Cardiac muscle cell (in vitro differentiated cells and primary cell): ENCODE data around the gene NNMT. TPM values are rescaled to one million over a fixed set of nuclear protein-coding genes. Genes with fewer than 3 reads are reported as not detected.
A peak's percentile ranks its signal among the peaks of the same experiment; 100 is the strongest.

Experiments
- DNase-seq, 2 donors: peaks; one replicate each; pipeline versions ENCODE4 v3.0.0 to v3.0.0-alpha.2; 2010 to 2017; ENCODE audit warnings: low read depth in 1 of 2, low spot score in 1 of 2
- H3K27ac ChIP-seq: fragments of 200-600 bp; sonication (generic); 2 replicates; pipeline ENCODE4 v1.5.1; 2016
- H3K27me3 ChIP-seq: fragments of 200-600 bp; sonication (generic); 2 replicates; pipeline ENCODE4 v1.6.0; 2016; ENCODE audit warnings: control low read depth
- H3K36me3 ChIP-seq: fragments of 200-600 bp; sonication (generic); 2 replicates; pipeline ENCODE4 v1.5.1; 2016; ENCODE audit warnings: control low read depth
- H3K4me1 ChIP-seq: fragments of 200-600 bp; sonication (generic); 2 replicates; pipeline ENCODE4 v1.8.1; 2017; ENCODE audit warnings: low read depth, mild to moderate bottlenecking, mixed run types
- H3K4me3 ChIP-seq: fragments of 200-600 bp; sonication (generic); 2 replicates; pipeline ENCODE4 v1.5.1; 2016; ENCODE audit warnings: mild to moderate bottlenecking
- H3K9me3 ChIP-seq: fragments of 200-600 bp; sonication (generic); 2 replicates; pipeline ENCODE4 v1.5.1; 2017; ENCODE audit warnings: low read depth, mild to moderate bottlenecking, control low read depth
- polyA plus RNA-seq: library from polyadenylated mRNA; unstranded; fragments of >200 nt; fragmentation: Nextera tagmentation; extraction: Ambion mirVana; gene quantifications from 2 replicates; pipeline ENCODE4 v1.2.1, GENCODE V29; 2016
- total RNA-seq: library from RNA; depleted of rRNA; stranded (reverse); fragments of >200 nt; gene quantifications from 2 replicates; pipeline ENCODE4 v1.2.3, GENCODE V29; 2016
- TF ChIP-seq, protein P1 (sequence below): IDR thresholded peaks from 2 replicates; pipeline ENCODE4 v1.5.1; 2012; ENCODE audit warnings: low read depth, mild to moderate bottlenecking, low read length

NNMT gene
- total and polyA plus RNA-seq, 2 experiments from 2014 or later = 2.0 TPM; not detected in 1

DNA sequence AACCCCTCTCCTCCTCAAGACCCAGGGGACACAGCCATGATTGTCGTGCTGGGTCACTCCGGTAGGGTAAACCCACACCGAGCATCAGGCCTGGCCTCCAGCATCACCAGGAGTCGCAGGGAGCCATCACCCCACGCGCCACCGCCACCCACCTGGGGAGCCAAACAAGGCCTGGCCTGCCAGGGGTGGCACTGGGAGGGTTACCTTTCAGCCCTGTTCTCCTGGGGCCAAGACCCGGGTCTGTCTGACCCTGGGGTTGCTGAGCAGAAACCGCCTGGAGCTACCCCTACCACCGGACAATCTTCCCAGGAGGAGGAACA is 39.3 kb upstream of the NNMT start:
- Histone ChIP-seq H3K4me1 (peaks cover 38% of the 10 kb centered on the region), H3K4me3 (no peak overlapping the region), H3K9me3 (no peaks in the 10 kb centered on the region), H3K27me3 (no peaks in the 10 kb centered on the region), H3K36me3 (no peaks in the 10 kb centered on the region), H3K27ac (no peak overlapping the region)
- no peak for DNase-seq
- TF ChIP-seq, protein P1, sequence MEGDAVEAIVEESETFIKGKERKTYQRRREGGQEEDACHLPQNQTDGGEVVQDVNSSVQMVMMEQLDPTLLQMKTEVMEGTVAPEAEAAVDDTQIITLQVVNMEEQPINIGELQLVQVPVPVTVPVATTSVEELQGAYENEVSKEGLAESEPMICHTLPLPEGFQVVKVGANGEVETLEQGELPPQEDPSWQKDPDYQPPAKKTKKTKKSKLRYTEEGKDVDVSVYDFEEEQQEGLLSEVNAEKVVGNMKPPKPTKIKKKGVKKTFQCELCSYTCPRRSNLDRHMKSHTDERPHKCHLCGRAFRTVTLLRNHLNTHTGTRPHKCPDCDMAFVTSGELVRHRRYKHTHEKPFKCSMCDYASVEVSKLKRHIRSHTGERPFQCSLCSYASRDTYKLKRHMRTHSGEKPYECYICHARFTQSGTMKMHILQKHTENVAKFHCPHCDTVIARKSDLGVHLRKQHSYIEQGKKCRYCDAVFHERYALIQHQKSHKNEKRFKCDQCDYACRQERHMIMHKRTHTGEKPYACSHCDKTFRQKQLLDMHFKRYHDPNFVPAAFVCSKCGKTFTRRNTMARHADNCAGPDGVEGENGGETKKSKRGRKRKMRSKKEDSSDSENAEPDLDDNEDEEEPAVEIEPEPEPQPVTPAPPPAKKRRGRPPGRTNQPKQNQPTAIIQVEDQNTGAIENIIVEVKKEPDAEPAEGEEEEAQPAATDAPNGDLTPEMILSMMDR = no peak

DNA sequence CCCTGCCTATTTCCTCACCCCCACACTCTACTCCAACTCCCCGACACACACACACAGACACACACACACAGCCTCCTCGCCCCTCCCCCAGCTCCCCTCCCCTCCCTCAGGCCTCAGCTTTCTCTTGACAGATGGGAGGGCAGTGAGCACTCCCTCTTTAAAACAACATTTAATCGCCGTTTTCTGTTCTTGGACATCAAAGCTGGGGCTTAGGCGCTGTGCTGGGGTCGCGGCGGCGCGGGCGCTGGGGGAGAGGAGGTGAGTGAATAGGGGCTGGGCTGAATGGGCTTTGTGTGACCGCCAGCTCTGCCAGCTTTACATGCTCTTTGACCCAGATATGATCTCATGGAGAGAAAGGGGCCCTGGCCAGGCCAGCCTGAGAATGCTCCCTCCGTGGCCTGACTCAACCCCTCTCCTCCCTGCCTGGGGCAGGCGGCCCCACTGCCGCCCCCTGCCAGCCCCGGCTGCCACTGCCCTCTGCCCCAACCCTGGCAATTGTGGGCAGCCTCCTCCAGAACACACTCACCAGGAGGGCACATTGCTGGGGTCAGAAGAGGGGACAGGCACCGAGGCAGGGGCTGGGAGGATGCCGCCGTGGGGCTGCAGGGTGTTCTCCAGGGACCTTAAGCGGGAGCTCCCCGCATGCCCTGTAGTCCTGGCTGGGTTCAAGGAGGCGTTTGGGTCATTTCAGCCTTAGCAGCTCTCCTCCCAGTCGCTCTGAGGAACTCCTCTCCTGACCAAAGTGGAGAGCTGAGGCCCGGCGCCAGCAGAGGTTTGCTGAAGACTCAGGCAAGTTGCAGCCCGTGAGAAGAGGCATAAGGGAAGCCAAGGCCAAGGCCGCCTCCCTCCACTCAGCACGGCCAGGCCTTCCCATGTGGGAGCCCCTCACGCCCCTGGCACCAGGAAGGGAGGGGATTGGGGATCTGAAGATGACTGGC is 38.3 kb upstream of the NNMT start:
- TF ChIP-seq, protein P1 = peak; percentile 46
- Histone ChIP-seq H3K27ac (no peak overlapping the region), H3K36me3 (no peaks in the 10 kb centered on the region), H3K27me3 (no peaks in the 10 kb centered on the region), H3K4me1 (peaks cover 38% of the 10 kb centered on the region), H3K4me3 (no peak overlapping the region), H3K9me3 (no peaks in the 10 kb centered on the region)
- peak; percentile 43 to 69 for DNase-seq

DNA sequence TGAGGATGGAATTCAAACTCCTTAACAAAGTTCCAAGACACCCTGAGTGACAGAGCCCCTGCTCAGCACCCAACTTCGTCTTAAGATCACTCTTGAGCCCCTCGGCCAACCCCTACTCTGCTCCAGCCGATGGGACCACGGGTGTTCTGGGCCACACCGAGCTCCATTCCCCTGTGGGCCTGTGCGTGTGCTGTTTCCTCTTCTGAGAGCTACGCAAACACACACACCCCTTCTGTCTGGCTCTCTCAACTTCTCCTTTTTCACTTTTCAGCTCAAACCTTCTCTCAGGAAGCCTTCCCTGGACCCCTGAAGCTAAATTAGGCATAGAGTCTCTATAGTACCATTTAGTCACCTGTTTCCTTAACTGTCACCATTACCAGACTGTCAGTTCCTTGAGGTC is 37.5 kb upstream of the NNMT start:
- DNase-seq = no peak
- H3K4me3 ChIP-seq = no peak overlapping the region
- no peaks in the 10 kb centered on the region for H3K27me3 ChIP-seq
- no peak overlapping the region for H3K27ac ChIP-seq
- TF ChIP-seq, protein P1 = no peak
- H3K36me3 ChIP-seq = no peaks in the 10 kb centered on the region
- peaks cover 45% of the 10 kb centered on the region for H3K4me1 ChIP-seq
- H3K9me3 ChIP-seq = no peaks in the 10 kb centered on the region

DNA sequence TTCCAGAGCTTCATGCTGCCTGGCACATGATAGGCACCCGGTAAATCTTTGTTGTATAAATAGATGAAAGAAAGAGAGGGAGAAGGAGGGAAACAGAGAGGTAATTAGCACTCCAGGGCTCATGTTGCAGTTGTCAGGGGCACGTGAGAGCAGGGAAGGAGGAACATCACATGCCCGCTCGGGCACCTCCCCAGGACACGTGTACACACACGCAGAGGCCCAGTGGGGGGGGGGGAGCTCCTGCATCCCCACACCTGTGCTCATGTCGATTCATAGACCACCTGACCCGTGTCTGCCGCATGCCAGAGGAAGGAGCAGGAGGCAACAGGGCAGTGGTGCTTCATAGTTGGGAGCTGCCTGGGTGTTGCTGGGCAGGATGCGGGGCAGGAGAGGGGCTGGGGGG is 37.1 kb upstream of the NNMT start:
- no peaks in the 10 kb centered on the region for H3K27me3 ChIP-seq
- no peak overlapping the region for H3K4me3 ChIP-seq
- no peak overlapping the region for H3K27ac ChIP-seq
- TF ChIP-seq, protein P1 = no peak
- H3K36me3 ChIP-seq = no peaks in the 10 kb centered on the region
- DNase-seq = no peak
- peaks cover 45% of the 10 kb centered on the region for H3K4me1 ChIP-seq
- H3K9me3 ChIP-seq = no peaks in the 10 kb centered on the region

DNA sequence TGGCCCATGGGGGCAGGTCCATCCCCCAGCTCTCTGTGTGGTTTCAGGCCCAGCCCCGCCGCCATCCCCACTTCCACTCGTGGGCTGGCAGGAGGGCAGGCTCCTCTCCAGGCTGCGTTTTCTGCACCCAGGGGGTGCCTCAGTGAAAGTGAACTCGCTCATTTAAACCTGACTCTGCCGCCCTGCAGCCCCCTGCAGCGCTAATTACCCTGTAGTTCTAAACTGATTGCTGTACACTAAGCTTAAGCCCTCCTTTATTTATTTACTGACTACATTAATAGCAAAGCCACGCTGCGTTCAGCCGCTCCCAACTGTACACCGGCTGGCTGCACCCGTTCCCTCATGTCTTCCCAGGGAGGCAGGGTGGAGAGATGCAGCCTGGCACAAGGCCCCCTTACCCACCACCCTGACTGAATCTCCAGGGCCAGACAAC is 36.6 kb upstream of the NNMT start:
- Histone ChIP-seq H3K27me3 (no peaks in the 10 kb centered on the region), H3K4me1 (peaks cover 45% of the 10 kb centered on the region), H3K36me3 (no peaks in the 10 kb centered on the region), H3K4me3 (no peak overlapping the region), H3K27ac (no peak overlapping the region), H3K9me3 (no peaks in the 10 kb centered on the region)
- TF ChIP-seq, protein P1 = no peak
- no peak for DNase-seq
